Activated CD8-positive, alpha-beta memory T cell treated with anti-CD3 and anti-CD28 coated beads, Interleukin-2, amount 50 U/mL, for 1 hour (primary cell): ENCODE results near the gene CRTAC1.
"Not testable (repeated sequence)": the region's sequence is repeated elsewhere in the genome, so short reads cannot be mapped to it uniquely, and the experiment has no call there.

Source experiments
- DNase-seq: peaks from one replicate; pipeline ENCODE4 v3.0.0-alpha.2; 2020; ENCODE audit errors: extremely low read depth

Gene CRTAC1

DNA sequence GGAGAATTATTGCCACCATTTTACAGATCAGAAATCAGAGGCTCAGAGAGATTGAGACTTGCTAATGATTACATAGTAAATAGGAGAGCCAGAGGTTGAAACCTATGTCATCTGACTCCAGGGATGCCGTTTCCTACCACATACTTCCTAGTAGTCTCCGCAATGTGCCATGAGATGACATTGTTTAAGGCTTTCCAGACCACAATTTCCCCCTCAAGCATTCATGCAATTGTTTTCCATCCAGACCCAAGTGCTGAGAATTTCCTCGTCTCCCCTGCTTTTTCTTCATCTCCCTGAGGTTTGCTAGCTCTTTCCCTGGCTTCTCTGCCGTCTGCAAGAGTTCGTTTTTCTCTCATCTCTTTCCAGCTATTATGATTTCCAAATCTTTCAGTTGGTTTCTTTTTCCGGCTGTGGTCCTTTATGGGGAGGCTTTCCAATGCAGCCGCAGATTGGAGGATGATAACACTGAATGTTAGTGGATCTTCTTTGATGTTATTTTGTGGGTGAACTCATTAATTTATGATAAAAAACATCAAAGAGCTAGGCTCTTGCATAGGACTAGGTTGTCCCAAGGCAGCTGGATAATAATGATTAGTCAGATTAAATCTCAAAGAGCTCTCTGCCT is 187.7 kb downstream of the CRTAC1 start:
- no peak for DNase-seq

GRCh38 chr10:97842114-97842513 is 188.3 kb downstream of the CRTAC1 start:
- not testable (repeated sequence) for DNase-seq

DNA sequence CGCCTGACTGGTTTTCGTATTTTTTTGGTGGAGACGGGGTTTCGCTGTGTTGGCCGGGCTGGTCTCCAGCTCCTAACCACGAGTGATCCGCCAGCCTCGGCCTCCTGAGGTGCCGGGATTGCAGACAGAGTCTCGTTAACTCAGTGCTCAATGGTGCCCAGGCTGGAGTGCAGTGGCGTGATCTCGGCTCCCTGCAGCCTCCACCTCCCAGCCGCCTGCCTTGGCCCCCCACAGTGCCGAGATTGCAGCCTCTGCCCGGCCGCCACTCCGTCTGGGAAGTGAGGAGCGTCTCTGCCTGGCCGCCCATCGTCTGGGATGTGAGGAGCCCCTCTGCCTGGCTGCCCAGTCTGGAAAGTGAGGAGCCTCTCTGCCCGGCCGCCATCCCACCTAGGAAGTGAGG is 189.3 kb downstream of the CRTAC1 start:
- DNase-seq, result not testable (repeated sequence)

DNA sequence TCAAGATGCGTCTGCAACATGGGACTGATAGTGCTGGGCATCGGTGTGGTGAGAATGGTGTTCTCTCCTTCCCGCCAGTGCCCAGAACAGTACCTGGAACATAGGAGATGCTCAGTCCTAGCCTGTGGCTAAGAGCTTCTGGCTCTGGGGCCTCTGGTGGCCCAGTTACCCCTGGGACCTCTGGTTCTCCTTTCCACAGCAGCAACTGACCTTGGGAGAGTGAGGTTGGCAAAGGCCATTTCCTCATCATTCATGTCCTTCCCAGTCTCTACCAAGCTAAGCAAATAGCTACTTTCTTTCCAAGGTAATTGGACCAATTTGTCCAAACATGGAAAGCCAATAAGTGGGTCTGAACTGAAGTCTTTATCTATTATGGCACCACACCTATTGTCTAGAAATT is 192.3 kb downstream of the CRTAC1 start:
- no peak for DNase-seq

DNA sequence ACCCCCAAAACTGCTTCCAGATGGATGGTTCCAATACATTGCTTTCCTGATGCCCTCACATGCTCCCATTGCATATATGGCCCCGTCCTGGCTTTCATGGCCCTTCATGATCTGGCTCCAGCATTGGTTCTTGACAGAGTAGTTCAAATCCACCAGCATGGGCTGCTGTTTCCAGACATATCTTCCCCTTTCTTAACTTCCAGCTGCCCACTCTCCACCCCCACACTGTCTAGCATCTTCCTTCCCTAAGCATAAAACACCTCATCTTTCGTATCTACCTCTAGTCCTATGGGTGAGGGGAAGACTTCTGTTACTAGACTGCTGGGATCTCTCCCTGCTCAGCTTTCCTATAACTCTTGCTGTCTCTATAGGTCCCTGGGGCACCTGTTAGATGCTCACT is 194.0 kb downstream of the CRTAC1 start:
- DNase-seq, result no peak

GRCh38 chr10:97831259-97831658 is 199.2 kb downstream of the CRTAC1 start:
- no peak for DNase-seq

DNA sequence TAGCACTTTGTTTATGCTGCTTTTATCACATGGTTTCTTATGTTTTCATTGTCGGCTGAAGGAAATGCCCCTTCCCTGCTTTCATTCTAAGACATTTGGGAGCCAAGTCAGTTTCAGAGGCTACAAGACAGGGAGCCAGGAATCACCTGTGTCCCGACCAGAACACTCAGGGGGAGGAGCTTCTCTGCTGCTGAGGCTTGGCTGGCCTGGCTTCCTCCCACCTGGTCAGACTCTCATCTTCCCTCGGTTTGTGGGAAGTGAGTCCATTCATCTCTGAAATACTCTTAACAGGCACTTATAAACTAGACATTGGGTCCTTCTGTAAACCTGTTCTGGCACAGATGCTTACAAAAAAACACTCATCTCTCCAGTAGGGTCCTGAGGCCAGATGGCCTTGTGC is 200.4 kb downstream of the CRTAC1 start:
- DNase-seq, result no peak

- no peak for DNase-seq
These were observed 201.7 kb downstream of the CRTAC1 start for GRCh38 chr10:97828721-97829120.

- DNase-seq, result no peak
These were observed 202.6 kb downstream of the CRTAC1 start for GRCh38 chr10:97827702-97828291.

DNA sequence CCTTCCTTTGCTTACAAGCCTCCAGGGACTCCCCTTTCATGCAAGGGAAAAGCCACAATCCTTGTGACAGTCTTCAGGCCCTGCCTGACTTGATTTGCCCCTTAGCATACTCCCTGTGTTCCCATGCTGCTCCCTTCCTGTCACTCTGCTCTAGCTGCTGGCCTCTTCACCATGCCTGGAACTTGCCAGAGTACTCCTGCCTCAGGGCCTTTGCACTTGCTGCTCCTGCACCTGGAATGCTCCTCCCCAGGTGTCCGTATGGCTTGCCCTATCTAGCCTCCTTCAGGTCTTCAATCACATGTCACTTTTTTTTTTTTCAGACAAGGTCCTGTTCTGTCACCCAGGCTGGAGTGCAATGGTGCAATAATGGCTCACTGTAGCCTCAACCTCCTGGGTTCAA is 203.5 kb downstream of the CRTAC1 start:
- DNase-seq, result no peak

DNA sequence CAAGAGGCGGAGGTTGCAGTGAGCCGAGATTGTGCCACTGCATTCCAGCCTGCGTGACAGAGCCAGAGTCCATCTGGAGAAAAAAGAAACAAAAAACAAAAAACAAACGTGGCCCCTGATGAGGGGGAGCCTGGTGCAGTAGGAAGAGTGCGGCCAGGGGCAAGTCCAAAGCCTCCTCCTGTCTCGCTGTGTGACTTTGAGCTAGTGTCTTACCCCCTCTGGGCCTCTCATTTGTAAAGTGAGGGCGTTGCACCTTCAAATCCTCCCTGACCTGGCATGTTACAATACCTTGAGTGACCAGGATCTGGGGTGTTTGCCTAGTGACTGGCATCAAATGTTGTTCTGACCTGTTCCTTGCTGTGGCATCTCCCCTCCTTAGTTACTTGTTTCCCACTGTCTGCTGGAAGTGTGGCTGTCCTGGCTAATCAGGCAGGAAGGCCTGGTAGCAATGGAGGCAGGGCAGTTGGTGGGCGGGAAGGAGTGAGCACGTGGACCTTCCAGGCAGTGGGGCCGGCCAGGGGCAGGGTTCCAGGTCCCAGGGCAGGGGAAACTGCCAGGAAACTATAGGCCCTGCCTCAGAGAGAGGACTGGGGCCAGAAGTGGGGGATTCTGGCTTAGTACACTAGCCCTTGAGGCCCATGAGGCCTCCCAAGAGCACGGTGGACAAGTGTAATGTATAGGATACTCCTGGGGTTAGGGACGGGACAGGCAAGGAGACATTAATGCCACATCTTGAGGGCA is 205.2 kb downstream of the CRTAC1 start:
- DNase-seq, result no peak

GRCh38 chr10:97823734-97824133 is 206.7 kb downstream of the CRTAC1 start:
- DNase-seq, result no peak

GRCh38 chr10:97822261-97822687 is 208.1 kb downstream of the CRTAC1 start:
- DNase-seq, result no peak

- no peak for DNase-seq
These were observed 208.9 kb downstream of the CRTAC1 start for GRCh38 chr10:97821308-97822038.

DNA sequence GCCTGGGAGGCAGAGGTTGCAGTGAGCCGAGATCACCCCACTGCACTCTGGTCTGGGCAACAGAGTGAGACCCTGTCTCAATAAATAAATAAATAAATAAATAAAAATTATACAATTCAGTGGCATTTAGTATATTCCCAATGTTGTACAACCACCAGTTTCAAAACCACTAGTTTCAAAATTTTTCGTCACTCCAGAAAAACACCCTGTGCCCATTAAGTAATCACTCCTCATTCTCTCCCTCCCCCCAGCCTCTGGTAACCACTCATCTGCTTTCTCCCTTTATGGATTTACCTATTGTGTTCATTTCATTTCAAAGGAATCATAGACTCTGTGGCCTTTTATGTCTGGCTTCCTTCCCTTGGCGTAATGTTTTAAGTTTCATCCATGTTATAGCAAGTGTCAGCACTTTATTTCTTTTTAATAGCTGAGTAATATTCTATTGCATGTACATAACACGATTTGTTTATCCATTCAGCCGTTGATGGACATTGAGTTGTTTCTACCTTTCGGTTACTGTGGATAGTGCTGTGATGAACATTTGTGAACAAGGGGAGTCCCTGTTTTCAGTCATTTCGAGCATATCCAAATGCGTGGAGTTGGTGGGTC is 210.2 kb downstream of the CRTAC1 start:
- no peak for DNase-seq

DNA sequence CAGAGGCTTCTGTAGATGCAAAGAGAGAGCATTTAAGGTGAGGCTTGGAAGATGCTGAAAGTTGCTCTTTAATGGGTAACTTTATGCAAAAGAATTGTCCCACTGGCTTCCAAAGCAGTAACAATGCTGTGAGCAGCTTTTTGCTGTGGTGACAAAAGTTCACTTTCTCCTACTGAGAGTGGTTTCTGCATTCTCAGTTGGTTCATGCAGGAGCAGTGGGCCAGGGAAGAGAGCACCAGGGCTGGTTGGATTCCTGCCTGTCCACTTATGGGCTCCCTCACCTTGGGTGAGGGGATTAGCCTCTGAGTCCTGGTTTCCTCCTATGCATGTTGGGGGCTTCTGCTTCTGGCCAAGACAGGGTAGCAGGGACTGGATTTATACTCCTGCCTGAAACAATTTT is 211.8 kb downstream of the CRTAC1 start:
- DNase-seq, result no peak

DNA sequence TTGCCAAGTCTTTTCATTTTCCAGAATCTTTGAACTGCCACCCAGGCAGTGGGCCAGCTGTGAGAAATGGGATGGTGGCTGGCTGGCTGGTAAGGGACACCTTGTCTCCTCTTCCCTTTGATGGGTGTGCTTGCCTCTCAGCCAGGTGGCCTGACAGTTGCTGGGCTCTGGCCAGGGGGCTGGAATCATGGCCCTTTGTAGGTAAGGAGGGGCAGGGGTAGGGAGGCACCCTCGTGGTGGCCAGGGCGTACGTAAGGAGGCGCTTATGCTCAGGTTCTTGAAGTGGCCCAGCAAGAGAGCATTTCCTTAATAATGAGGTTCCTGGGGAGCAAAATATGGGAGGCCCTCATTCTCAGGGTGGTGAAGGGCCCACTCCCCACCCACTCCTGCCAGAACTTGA is 213.8 kb downstream of the CRTAC1 start:
- no peak for DNase-seq
